Kidney capillary endothelial cell (primary cell): ENCODE results near the gene PCNA.
"Not testable (repeated sequence)": the region's sequence is repeated elsewhere in the genome, so short reads cannot be mapped to it uniquely, and the experiment has no call there.

ENCODE experiments used
- DNase-seq: peaks from one replicate; pipeline ENCODE4 v3.0.0-alpha.2; 2018; ENCODE audit warnings: low spot score

Gene PCNA

GRCh38 chr20:5141615-5142014, 21.9 kb upstream of the PCNA start:
- DNase-seq: no peak

GRCh38 chr20:5140195-5140594, 20.4 kb upstream of the PCNA start:
- DNase-seq: no peak

GRCh38 chr20:5136096-5136495, 16.3 kb upstream of the PCNA start:
- DNase-seq: no peak

- no peak for DNase-seq
These were observed 15.7 kb upstream of the PCNA start for GRCh38 chr20:5135363-5136012.

GRCh38 chr20:5133998-5134397, 14.2 kb upstream of the PCNA start:
- DNase-seq: no peak

GRCh38 chr20:5131502-5131901, 11.7 kb upstream of the PCNA start:
- no peak for DNase-seq

GRCh38 chr20:5128886-5129285, 9.1 kb upstream of the PCNA start:
- no peak for DNase-seq

DNA sequence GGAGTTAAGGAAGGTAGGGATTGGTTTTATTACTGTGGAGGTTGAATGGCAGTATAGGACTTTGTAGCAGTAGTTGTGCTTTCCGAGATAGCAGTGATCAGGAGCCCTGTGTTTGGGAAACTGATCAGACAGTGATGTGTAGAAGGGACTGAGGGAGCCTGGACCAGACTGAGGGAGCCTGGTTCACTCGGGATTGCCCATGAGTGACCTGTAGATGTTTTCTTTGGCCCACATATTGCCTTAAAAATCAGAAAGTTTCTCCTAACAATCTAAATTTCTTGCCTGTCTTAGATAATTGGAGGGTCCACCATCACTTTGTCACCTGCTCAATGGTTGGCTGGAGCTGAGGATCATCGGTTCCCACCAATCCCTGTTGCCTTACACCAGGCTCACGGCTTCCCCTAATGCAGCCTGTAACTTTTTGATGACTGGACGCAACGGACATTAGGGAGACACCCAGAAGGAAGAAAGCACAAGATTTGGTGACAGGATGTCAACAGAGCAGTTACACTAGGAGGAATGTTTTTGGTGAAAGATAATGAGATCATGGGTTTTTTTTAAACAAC, 8.2 kb upstream of the PCNA start:
- DNase-seq: no peak

GRCh38 chr20:5127204-5127858, 7.6 kb upstream of the PCNA start:
- DNase-seq: no peak

- DNase-seq: peak; percentile 98
These were observed 6.9 kb upstream of the PCNA start, which contains the start of gene CDS2 for GRCh38 chr20:5126512-5127203. CDS2 (plus strand) TSS chr20:5127008; CDS start chr20:5127093, 85 bp downstream.

DNA sequence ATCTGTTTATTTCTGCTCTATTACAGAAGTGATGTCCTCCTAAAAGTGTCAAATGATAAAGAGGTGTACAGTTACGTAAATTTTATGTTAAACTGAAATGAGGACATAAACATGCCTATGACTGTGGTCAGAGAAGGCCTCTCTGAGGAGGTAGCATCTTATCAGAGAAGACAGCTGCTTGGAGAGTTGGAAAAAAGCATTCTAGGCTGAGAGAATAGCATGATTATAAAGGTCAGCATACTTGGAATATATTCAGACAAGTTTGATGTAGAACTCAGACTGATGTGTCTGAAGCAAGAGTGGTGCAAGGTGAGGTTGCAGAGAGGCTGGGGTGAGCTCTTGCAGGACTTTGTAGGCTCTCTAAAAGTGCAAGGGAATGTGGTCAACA, 3.1 kb upstream of the PCNA start:
- DNase-seq: no peak

DNA sequence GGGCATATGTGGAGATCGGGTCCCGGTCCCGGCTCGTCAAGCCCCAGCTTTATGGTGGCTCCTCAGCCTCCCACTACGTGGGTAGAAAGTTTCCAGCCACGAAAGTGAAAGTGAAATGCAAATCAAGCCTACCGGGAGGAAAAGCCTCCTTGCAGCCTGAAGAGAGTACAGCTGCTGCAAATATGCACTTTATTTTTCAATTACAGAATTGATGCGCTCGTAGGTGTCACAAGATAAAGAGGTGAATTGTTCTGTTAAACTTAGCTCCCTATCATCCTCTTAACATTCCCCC, 373 bp upstream of the PCNA start:
- no peak for DNase-seq

DNA sequence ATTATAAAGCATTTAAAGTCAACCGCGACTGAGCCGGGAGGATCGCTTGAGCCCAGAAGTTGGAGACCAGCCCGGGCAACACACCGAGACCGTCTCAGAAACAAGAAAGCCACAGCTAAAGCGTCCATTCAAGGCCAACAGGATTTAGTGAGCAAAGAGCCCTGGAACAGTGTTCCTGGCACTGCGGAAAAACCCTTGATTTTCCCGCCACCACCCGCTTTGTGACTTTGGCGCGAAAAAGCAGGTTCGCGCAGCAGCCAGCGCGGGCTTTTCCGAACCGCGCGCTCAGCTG, 669 bp downstream of the PCNA start:
- DNase-seq: no peak

DNA sequence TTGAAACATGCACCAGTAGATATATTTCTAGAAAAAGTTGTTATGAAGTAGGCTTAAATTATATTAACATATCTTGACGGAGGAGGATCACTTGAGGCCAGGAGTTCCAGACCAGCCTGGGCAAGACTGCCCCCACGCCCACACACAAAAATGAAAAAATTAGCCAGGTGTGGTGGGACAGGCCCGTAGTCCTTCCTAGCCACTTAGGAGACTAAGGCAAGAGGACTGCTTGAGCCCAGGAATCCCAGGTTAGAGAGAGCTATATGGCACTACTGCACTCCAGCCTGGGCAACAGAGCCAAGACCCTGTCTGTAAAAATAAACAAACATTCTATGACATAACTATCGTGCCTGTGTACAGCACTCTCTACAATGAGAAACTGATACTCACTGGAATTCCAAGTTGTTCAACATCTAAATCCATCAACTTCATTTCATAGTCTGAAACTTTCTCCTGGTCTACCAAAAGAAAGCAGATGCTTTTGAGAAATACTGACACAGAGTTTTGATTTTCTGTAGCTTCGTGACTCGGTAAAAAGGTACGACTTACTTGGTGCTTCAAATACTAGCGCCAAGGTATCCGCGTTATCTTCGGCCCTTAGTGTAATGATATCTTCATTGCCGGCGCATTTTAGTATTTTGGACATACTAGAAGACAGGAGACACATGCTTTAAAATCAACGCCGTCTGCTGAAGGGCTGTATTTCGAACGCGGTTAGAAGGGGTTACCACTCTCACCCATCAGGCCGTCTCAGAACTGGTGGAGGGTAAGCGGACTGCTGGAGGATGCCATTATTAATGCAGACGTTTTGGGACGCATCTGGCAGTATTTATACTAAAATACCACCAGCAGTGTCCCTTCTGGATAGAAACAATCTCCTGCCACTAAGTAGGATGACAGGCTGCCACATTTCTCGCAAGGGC, 1.3 kb downstream of the PCNA start:
- DNase-seq: no peak

GRCh38 chr20:5116875-5117274, 2.9 kb downstream of the PCNA start:
- DNase-seq: no peak

DNA sequence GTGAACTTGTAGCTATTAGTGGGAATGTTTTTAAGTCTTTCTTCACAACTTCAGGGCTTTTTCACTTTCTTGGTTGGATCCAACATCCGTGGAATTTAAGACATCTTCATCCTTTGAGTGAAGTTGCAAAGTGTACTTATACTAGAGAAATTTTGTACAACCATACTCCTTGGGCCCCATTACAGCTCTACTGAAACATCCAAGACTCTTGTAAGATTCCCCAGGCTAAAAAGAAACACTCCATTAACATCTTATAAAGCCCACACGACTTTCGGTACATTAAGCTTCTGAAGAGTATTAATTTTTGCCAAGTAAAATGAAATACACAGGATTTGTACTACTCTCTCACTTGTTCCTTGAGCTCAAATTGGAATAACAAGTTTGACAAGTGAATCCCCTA, 5.4 kb downstream of the PCNA start:
- DNase-seq: no peak

DNA sequence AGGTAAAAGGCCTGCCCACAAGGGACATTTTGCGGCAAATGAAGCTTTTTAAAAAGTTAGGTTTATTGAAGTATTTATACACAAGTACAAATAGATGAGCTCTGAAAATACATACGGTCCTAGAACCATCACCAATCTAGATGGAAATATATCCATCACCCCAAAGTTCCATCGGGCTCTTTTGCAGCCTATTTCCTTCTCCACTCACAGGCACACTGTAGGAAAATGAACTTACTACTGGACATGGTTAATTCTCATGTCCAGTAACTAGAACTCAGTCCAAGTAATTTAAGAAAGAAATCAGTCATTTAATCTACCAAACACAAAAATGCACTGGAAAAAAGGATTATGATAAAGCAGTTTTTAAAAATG, 6.2 kb downstream of the PCNA start:
- DNase-seq: no peak

- DNase-seq: no peak
These were observed 10.5 kb downstream of the PCNA start for GRCh38 chr20:5109276-5109675.

GRCh38 chr20:5104479-5104878, 15.3 kb downstream of the PCNA start:
- no peak for DNase-seq

DNA sequence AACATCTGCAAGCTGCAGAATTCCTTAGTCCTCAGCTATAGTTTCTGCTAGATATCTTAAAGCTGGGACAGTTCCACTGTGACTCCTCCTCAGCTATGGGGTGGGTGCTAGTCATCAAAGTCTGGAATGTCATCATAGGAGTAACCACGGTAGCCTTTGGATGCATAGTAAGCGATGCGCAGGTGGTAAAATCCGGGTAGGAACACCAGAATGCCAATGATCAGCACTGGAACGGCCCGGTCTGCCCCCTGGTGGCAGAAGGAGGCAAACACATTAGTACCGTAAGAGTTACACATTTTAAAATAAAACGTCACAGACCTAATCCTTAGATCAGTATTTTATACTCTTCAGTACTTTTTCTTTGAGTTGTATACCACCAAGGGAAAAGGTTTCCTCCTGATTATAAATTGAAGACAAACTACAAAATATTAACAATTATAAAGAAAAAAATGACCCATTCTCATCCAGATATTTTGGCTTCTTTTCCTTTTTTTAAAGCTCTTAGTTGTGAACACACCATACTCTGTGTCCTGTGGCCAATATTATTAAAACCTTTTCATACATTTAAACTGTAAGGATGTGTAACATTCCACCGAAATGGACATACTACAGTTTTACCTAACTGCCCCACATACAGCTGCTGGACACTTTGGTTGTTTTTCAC, 18.9 kb downstream of the PCNA start:
- peak; percentile 60 for DNase-seq

DNA sequence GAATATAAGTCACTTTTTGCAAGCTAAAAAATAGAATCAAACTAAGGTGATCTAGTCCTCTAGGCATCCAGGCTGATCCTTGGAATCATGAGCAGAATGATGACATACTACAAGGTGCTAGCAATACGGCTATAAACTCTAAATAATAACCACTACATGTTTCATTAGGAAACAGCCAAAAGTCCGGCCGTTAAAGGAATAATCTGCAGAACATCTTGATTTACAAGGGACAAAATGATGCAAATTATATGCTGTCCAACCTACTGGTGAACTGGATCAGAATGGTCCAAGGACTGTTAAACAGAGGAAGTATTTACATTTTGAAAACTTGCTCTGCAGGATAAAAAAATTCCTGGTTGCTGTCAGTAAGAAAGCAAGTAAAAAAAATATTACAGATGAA, 19.8 kb downstream of the PCNA start:
- DNase-seq: not testable (repeated sequence)

GRCh38 chr20:5099009-5099408, 20.7 kb downstream of the PCNA start:
- not testable (repeated sequence) for DNase-seq
